Measurements from ENCODE around the gene FAM193A.

DNA sequence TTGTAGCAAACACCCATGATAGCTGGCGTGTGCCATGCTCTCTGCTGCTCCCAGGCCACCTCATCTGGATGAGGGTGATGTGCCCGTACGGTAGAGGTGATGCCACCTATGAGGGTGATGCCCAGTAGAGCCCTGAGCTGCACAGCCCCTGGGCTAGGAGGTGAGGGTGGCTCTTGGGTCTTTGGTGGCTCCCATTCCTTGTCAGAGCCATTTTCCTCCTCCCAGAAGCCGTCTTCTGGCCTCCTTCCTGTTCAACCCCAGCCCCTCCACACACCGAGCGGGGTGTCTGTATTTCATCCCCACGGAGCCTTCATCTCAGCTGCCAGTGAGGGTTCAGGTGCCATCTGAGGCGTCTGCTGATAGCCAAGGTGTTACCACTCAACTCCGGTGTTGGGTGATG is 231.7 kb downstream of the FAM193A start:
- TF ChIP-seq, protein P1, sequence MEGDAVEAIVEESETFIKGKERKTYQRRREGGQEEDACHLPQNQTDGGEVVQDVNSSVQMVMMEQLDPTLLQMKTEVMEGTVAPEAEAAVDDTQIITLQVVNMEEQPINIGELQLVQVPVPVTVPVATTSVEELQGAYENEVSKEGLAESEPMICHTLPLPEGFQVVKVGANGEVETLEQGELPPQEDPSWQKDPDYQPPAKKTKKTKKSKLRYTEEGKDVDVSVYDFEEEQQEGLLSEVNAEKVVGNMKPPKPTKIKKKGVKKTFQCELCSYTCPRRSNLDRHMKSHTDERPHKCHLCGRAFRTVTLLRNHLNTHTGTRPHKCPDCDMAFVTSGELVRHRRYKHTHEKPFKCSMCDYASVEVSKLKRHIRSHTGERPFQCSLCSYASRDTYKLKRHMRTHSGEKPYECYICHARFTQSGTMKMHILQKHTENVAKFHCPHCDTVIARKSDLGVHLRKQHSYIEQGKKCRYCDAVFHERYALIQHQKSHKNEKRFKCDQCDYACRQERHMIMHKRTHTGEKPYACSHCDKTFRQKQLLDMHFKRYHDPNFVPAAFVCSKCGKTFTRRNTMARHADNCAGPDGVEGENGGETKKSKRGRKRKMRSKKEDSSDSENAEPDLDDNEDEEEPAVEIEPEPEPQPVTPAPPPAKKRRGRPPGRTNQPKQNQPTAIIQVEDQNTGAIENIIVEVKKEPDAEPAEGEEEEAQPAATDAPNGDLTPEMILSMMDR (IDR thresholded peaks at IDR 0.05 in 4 of 5, conservative IDR thresholded peaks at IDR 0.05 in 1 of 5): no peak
- TF ChIP-seq POLR2A (IDR thresholded peaks at IDR 0.05): no peak

All from gastrocnemius medialis (tissue), 4 donors.